Colon (tissue), 2 donors: ENCODE results near the gene KIFC3.
"Not testable (repeated sequence)": the region's sequence is repeated elsewhere in the genome, so short reads cannot be mapped to it uniquely, and the experiment has no call there.

ENCODE experiments used
- FAIRE-seq: peaks from 2 replicates; lab custom pipeline; 2012; peaks lifted over from hg19 to GRCh38; lab: Jason Lieb, UNC
- donor health status: control.
- donor health status: control.

The KIFC3 gene

DNA sequence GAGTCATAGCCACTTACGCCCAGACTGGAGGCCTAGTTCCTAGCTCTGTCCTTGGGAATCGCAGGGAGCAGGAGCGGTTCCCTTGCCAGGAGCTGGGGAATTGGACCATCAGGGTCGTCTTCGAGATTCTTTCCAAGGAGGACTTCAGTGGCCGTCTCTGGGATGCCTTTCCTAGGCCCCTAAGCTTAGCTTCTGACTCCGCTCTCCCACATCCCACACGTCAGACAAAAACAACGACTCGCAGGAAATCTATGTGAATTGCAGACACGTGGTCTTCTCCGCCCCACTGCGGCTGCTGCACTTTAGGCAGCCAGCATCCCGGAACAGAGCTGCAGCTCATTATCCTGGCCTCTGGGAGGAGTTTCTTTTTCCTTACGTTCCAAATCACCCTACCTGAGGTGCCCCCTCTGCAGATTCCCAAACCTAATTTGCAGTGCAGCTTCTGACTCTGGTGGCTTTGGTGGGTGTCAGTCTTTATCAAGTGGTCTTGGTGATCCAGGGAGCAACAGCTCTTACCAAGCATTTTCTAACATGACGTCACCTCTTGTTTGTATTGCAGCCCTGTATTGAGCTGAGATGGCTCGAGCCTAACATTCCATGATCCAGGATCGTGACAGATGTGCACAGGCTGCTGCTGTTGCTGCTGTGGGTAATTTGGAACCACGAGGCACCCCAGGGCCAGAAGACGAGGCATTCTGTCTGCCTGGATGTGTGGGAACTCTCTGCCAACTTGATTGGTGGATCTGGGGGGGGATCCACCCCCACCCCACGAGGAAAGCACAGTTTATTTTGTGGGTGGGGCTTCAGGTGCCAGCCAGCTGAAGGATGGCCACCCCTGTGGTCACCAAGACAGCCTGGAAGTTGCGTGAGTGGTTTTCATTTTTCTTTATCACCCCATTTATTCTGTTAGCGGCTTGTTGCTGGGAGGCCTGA lies 65.6 kb downstream of the KIFC3 start:
- no peak for FAIRE-seq

DNA sequence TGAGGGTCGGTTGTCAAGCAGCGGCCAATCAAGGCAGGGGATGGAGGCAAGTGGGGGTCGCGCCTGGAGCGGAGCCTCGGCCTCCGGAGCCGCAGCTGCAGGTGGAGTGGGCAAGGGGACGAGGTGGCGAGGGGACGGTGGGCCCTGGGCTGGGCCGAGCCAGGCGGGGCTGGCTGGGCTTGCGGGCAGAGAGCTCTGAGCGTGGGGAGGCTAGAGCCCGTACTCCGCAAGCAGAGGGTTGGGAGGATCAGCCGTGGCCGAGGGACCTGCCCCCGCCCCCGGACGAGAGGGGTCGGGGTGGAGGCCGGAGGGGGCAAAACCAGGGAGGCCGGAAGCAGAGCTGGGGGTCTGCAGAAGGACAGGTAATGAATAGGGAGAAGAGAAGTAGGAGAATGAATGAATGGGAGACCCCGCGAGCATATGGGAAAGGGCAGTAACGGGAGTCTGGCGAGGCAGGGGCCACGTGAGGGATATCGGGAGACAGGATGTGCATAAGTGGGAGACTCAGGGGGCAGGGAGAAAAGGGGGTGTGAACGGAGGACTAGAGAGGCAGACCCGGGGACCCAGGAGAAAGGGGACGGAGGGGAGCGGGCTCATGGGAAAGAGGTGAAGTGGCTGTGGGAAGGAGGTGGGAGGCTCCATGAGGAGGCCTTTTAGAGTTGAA lies 66.4 kb downstream of the KIFC3 start, which contains the start of gene KATNB1:
TSS of gene KATNB1 (plus strand) at position 16 of the 664 bp plus-strand sequence. CDS start 1,474 bp downstream, outside the sequence.
- no peak for FAIRE-seq

DNA sequence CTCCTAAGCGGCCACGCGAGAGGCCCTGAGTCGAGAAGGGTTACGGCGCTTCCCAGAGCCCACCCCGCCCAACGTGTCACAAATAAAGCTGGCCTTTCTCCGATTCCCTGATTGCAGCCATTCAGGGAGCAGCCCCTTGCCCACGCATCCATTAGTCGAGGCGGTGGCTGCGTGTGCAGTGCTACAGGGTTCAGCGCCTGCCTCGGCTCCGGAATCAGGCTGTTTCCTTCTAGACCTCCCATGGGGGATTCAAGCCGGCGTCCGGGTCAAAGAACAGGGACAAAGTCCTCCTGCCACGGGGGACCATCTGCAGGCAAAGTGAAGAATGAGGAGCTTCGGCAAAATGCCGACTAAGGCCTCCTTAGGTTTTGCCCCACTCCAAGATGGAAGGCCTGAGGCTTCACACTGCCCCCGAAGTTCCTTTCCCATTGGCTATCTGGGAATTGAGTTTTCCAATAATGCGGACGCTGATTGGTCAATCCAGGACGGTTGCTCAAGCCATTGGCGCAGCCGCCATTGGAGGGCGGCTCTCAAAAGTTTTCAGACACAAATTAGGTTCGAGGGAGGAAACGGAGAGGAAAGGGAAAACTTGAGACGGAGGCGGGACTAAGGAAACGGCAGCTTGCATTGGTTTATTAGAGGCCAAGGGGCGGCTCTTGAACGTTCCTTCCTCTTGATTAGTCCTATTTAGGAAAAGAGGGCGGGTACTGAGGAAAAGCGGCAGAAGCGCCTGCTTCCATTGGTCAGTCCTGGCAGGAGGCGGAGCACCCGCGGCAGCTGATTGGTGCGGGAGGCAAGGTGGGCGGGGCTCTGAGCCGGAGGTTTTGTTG lies 67.2 kb downstream of the KIFC3 start:
- peak; percentile 99 for FAIRE-seq

DNA sequence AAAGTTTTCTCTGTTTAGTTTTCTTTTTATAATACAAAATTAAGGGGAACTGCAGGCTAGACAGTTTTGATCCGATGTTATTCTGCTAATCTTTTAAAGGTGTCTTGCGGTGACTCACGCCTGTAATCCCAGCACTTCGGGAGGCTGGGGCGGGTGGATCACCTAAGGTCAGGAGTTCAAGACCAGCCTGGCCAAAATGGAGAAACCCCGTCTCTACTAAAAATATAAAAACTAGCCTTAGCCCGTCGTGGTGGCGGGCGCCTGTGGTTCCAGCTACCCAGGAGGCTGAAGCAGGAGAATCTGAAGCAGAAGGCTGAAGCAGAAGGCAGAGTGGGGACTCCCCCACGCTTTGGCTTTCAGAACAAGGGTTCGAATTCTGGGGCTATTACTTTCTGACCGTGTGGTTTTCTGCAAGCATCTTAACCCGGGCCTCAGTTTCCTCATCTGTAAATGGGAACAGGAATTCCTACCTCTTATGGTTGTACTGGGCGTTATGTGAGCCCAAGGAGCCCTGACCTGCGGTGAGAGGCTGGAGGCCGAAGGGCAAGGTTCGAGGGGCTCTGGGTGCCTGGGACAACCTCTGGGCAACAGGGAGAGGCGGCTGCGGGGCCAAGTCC lies 67.9 kb downstream of the KIFC3 start:
- FAIRE-seq = no peak

DNA sequence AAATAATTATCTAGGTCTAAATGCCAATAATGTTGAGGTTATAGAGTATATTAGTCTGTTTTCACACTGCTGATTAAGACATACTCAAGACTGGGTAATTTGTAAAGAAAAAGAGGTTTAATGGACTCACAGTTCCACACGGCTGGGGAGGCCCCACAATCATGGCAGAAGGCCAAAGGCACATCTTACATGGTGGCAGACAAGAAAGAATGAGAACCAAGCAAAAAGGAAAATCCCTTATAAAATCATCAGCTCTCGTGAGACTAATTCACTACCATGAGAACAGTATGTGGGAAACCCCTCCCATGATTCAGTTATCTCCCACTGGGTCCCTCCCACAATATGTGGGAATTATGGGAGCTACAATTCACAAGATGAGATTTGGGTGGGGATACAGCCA lies 69.6 kb downstream of the KIFC3 start:
- no peak for FAIRE-seq

- FAIRE-seq = no peak
Observed at GRCh38 chr16:57732037-57732436, 70.3 kb downstream of the KIFC3 start.

GRCh38 chr16:57730771-57731730 lies 71.2 kb downstream of the KIFC3 start:
- no peak for FAIRE-seq

DNA sequence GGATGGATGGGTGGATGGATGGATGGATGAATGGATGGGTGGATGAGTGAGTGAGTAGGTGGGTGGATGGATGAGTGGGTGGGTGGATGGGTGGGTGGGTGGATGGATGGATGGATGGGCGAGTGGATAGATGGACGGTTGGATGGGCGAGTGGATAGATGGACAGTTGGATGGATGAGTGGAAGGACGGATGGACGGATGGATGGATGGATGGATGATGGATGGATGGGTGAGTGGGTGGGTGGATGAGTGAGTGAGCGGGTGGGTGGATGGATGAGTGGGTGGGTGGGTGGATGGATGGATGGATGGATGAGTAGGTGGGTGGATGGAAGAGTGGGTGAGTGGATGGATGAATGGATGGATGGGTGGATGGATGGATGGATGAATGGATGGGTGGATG lies 72.4 kb downstream of the KIFC3 start:
- not testable (repeated sequence) for FAIRE-seq

- FAIRE-seq = no peak
Observed at GRCh38 chr16:57729182-57729484, 73.2 kb downstream of the KIFC3 start.

DNA sequence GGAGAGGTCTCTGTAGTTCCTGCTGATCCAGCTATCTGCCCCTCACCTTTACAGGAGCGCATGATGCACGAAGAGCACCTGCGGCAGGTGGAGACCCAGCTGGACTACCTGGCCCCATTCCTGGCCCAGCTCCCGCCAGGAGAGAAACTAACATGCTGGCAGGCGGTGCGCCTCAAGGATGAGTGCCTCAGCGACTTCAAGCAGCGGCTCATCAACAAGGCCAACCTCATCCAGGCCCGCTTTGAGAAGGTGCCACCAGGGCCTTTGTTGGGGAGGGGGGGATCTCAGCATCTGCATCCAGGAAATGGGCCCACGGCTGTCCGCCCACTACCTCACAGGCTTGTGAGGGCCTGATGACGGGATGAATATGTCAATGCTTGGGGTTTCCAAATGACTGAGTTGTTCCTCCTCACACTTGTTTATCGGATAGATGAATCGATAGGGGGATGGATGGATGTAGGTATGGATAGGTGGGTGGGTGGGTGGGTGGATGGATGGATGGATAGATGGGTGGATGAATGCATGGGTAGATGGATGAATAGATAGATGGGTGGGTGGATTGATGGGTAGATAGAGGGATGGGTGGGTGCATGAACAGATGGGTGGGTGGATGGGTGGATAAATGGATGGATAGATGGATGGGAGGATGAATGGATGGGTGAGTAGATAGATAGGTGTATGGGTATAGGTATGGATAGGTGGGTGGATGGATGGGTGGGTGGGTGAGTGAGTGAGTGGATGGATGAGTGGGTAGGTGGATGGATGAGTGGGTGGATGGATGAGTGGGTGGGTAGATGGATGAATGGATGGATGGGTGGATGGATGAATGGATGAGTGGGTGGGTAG lies 73.7 kb downstream of the KIFC3 start:
- FAIRE-seq = no peak

DNA sequence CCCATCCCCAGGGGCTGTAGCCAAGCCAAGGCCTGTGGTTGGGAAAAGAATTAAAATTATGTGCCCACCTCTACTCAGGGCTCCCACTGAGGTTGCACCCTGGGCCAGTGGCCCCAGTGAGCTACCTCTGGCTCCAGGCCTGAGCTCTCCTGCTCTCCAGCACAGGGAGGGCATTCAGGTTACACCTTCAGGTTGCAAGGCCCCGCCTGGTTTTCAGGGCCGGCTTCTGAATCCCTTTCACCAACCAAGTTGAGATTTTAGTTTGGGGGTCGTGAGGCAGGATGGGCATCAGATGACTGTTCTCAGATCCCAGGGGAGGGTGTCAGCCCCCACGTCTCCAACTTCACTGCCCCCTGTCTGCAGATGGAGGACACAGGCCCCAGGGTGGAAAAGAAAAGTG lies 74.7 kb downstream of the KIFC3 start:
- FAIRE-seq = no peak

DNA sequence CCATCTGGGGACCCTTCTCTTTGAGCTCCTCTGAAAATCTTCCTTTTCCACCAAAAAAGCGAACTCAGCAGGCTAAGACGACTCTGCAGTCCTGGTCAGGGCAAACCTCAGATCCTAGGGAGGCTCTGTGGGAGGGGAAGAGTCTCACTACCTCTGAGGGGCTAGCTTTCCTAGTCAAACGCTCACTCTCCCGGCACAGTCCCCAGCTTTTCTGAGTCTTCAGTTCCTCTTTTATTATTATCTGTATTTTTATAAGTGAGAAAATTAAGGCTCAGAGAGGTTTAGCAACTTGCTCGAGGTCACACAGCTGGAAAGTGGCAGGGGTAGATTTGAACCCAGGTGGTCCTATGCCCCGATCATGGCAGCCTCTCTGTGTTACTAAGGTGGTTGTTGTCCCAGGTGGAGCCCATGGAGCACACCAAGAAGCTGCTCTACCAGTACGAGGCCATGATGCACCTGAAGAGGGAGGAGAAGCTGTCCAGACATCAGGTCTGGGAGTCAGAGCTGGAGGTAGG lies 75.8 kb downstream of the KIFC3 start:
- FAIRE-seq = no peak

DNA sequence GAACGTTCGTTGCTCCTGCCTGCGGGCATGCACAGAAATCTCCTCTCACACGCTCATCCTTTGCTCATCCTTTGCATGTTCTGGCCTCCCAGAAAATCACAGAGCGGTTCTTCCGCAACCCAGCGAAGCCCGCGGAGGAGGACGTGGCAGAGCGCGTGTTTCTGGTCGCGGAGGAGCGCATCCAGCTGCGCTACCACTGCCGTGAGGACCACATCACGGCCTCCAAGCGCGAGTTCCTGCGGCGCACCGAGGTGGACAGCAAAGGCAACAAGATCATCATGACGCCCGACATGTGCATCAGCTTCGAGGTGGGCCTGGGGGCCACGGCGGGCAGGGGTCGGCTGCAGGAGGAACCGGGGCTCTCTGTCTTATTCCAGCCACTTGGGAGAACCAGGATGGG lies 76.3 kb downstream of the KIFC3 start:
- no peak for FAIRE-seq

GRCh38 chr16:57725554-57725953 lies 76.7 kb downstream of the KIFC3 start:
- no peak for FAIRE-seq

DNA sequence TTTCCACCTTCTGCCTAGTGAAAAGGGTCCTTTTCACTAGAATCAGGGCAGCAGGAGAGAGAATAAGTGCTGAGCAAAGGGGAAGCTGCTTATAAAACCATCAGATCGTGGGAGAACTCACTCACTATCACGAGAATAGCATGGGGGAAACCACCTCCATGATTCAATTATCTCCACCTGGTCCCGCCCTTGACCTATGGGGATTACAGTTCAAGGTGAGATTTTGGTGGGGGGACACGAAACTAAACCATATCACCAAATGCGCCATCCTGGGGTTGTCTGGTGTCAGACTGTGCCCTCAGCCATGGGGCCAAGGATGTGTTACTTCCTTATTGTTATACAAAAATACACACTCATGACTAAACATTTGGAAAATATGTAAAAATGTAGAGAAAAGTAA lies 77.1 kb downstream of the KIFC3 start:
- no peak for FAIRE-seq

- no peak for FAIRE-seq
Observed at GRCh38 chr16:57724531-57724930, 77.8 kb downstream of the KIFC3 start.

DNA sequence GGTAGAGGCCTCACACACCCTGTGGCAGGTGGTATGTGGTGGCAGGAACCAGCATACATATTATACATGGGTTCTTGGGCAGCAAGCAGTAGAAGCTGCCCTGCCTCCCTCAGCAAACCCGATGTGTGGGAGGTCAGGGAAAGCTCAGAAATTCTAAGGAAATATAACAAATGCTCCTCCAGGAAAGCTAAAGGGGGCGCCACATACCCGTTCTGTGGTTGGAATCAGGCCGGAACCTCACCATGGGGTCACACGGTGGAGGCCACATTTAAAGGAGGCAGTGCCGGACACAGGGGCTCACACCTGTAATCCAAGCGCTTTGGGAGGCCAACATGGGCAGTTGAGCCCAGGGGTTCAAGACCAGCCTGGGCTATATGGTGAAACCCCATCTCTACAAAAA lies 79.1 kb downstream of the KIFC3 start:
- FAIRE-seq = no peak

- FAIRE-seq = no peak
Observed at GRCh38 chr16:57722651-57723050, 79.6 kb downstream of the KIFC3 start.

GRCh38 chr16:57722210-57722499 lies 80.1 kb downstream of the KIFC3 start:
- no peak for FAIRE-seq
